HUES6 (cell line): Measurements from ENCODE around the gene NAB2.

Source experiments
- H3K27ac ChIP-seq: 2 replicates; pipeline ENCODE4 v1.7.0; 2013; ENCODE audit warnings: low read depth, mild to moderate bottlenecking, low read length, inconsistent platforms
- H3K27me3 ChIP-seq: 2 replicates; pipeline ENCODE4 v1.6.1; 2013; ENCODE audit warnings: low read length; ENCODE audit not compliant: control insufficient read depth, insufficient read depth
- H3K36me3 ChIP-seq: 2 replicates; pipeline ENCODE4 v1.6.1; 2013; ENCODE audit warnings: low read length; ENCODE audit not compliant: control insufficient read depth, insufficient read depth
- H3K4me1 ChIP-seq: 2 replicates; pipeline ENCODE4 v1.6.1; 2013; ENCODE audit warnings: low read length; ENCODE audit not compliant: control insufficient read depth, insufficient read depth
- H3K4me3 ChIP-seq: 2 replicates; pipeline ENCODE4 v1.5.1; 2013; ENCODE audit warnings: low read depth, low read length
- H3K9ac ChIP-seq: one replicate; pipeline ENCODE4 v1.6.1; 2013; ENCODE audit warnings: mild to moderate bottlenecking, low read length
- H3K9me3 ChIP-seq: 2 replicates; pipeline ENCODE4 v1.6.1; 2013; ENCODE audit warnings: low read depth, low read length; ENCODE audit not compliant: control insufficient read depth, insufficient read depth

Gene NAB2

GRCh38 chr12:57129321-57129842 is 40.5 kb downstream of the NAB2 start:
- Histone ChIP-seq H3K27ac (peak overlapping the region; percentile 87; the same call in 1 of the 2 replicates), H3K9ac (peak overlapping the region; percentile 87), H3K27me3 (no peaks in the 10 kb centered on the region), H3K9me3 (no peaks in the 10 kb centered on the region), H3K36me3 (no peaks in the 10 kb centered on the region), H3K4me1 (peaks cover 53% of the 10 kb centered on the region), H3K4me3 (peak overlapping the region; percentile 98)

- H3K4me1 ChIP-seq: peaks cover 55% of the 10 kb centered on the region
Observed at GRCh38 chr12:57129889-57130288, 41.0 kb downstream of the NAB2 start.

GRCh38 chr12:57130941-57131340 is 42.0 kb downstream of the NAB2 start:
- H3K9me3 ChIP-seq: no peaks in the 10 kb centered on the region
- no peaks in the 10 kb centered on the region for H3K27me3 ChIP-seq
- no peaks in the 10 kb centered on the region for H3K36me3 ChIP-seq
- peak overlapping the region; percentile 14; the same call in 1 of the 2 replicates for H3K4me3 ChIP-seq
- peaks cover 65% of the 10 kb centered on the region for H3K4me1 ChIP-seq
- no peak overlapping the region for H3K9ac ChIP-seq
- no peak overlapping the region for H3K27ac ChIP-seq

More at GRCh38 chr12:57129889-57130288, 41.0 kb downstream of the NAB2 start:
- H3K9ac ChIP-seq: peak overlapping the region; percentile 37
- H3K27ac ChIP-seq: no peak overlapping the region
- peak overlapping the region; percentile 98 for H3K4me3 ChIP-seq
- H3K9me3 ChIP-seq: no peaks in the 10 kb centered on the region
- H3K27me3 ChIP-seq: no peaks in the 10 kb centered on the region
- H3K36me3 ChIP-seq: no peaks in the 10 kb centered on the region

GRCh38 chr12:57131896-57132744 is 43.2 kb downstream of the NAB2 start:
- Histone ChIP-seq H3K9ac (peak overlapping the region; percentile 19), H3K4me3 (peak overlapping the region; percentile 13), H3K4me1 (peaks cover 57% of the 10 kb centered on the region)

GRCh38 chr12:57133013-57133569 is 44.2 kb downstream of the NAB2 start:
- no peaks in the 10 kb centered on the region for H3K27me3 ChIP-seq
- H3K9ac ChIP-seq: peak overlapping the region; percentile 22
- peaks cover 57% of the 10 kb centered on the region for H3K4me1 ChIP-seq
- H3K4me3 ChIP-seq: peak overlapping the region; percentile 14; the same call in 1 of the 2 replicates
- H3K36me3 ChIP-seq: peaks cover 4% of the 10 kb centered on the region
- no peaks in the 10 kb centered on the region for H3K9me3 ChIP-seq
- H3K27ac ChIP-seq: peak overlapping the region; percentile 16; the same call in 1 of the 2 replicates

More at GRCh38 chr12:57131896-57132744, 43.2 kb downstream of the NAB2 start:
- peak overlapping the region; percentile 16; the same call in 1 of the 2 replicates for H3K27ac ChIP-seq
- no peaks in the 10 kb centered on the region for H3K27me3 ChIP-seq
- H3K9me3 ChIP-seq: no peaks in the 10 kb centered on the region
- H3K36me3 ChIP-seq: no peaks in the 10 kb centered on the region

- Histone ChIP-seq H3K9ac (peak overlapping the region; percentile 32), H3K4me1 (peaks cover 57% of the 10 kb centered on the region), H3K9me3 (no peaks in the 10 kb centered on the region), H3K4me3 (no peak overlapping the region), H3K27me3 (no peaks in the 10 kb centered on the region), H3K27ac (peak overlapping the region; percentile 41; the same call in 1 of the 2 replicates), H3K36me3 (peaks cover 11% of the 10 kb centered on the region)
Observed at GRCh38 chr12:57133916-57134315, 45.0 kb downstream of the NAB2 start.

GRCh38 chr12:57134949-57135348 is 46.0 kb downstream of the NAB2 start:
- H3K27ac ChIP-seq: peak overlapping the region; percentile 34; the same call in 1 of the 2 replicates
- peaks cover 21% of the 10 kb centered on the region for H3K36me3 ChIP-seq
- peak overlapping the region; percentile 10 for H3K9ac ChIP-seq

GRCh38 chr12:57135527-57136326 is 46.8 kb downstream of the NAB2 start:
- H3K4me1 ChIP-seq: peaks cover 47% of the 10 kb centered on the region
- no peaks in the 10 kb centered on the region for H3K9me3 ChIP-seq
- H3K4me3 ChIP-seq: peak overlapping the region; percentile 16; the same call in 1 of the 2 replicates
- peak overlapping the region; percentile 34; the same call in 1 of the 2 replicates for H3K27ac ChIP-seq
- H3K27me3 ChIP-seq: no peaks in the 10 kb centered on the region
- peaks cover 27% of the 10 kb centered on the region for H3K36me3 ChIP-seq
- peak overlapping the region; percentile 10 for H3K9ac ChIP-seq

More at GRCh38 chr12:57134949-57135348, 46.0 kb downstream of the NAB2 start:
- H3K4me1 ChIP-seq: peaks cover 53% of the 10 kb centered on the region
- H3K9me3 ChIP-seq: no peaks in the 10 kb centered on the region
- 0 out of 2 replicates have a peak overlapping the region, but pooled peaks have one; percentile 16 for H3K4me3 ChIP-seq
- H3K27me3 ChIP-seq: no peaks in the 10 kb centered on the region

GRCh38 chr12:57138526-57139272 is 49.8 kb downstream of the NAB2 start:
- Histone ChIP-seq H3K4me3 (no peak overlapping the region), H3K4me1 (peaks cover 19% of the 10 kb centered on the region), H3K27ac (no peak overlapping the region), H3K9ac (no peak overlapping the region), H3K9me3 (no peaks in the 10 kb centered on the region), H3K36me3 (peaks cover 57% of the 10 kb centered on the region), H3K27me3 (no peaks in the 10 kb centered on the region)
